ENCODE measurements around the gene ZNF236. TPM values are rescaled to one million over a fixed set of nuclear protein-coding genes. Genes with fewer than 3 reads are reported as not detected.
"Not testable (repeated sequence)": the region's sequence is repeated elsewhere in the genome, so short reads cannot be mapped to it uniquely, and the experiment has no call there.

Gene ZNF236
- polyA plus RNA-seq, 1 donor from 2014 or later, result 10.8 TPM

DNA sequence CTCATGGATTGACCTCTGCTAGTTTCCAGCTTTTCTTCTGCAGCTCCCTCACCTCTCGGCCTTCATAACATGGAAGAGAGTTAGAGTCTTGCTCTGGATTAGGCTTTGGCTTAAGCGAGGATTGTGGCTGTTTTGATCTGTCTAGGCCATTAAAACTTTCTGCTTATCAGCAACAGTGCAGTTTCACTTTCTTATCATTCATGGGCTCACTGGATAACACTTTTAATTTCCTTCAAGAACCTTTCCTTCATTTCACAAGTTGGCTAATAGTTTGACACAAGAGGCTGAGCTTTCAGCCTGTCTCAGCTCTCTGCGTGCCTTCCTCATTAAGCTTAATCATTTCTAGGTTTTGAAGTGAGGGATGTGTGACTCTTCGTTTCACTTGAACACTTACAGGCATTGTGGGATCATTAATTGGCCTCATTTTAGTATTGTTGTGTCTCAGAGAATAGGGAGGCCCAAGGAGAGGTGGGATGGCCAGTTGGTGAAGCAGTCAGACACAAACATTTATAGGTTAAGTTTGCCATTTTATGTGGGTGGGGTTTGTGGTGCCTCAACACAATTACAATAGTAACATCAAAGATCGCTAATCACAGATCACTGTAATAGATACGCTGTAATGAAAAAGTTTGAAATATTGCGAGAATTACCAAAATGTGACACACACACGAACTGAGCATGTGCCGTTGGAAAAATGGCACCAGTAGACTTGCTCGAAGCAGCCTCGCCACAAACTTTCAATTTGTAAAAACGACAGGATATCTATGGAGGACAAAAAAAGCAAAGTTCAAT lies 129.3 kb downstream of the ZNF236 start:
- Mint-ChIP-seq H3K36me3 (peaks cover 12% of the 10 kb centered on the region), H3K27ac (no peak overlapping the region), H3K9me3 (peaks cover 0 to under 1% (median 0%) of the 10 kb centered on the region in 3 donors), H3K27me3 (no peaks in the 10 kb centered on the region), H3K4me1 (peaks cover 6 to 11% (median 9%) of the 10 kb centered on the region in 3 donors), H3K4me3 (no peak overlapping the region)

DNA sequence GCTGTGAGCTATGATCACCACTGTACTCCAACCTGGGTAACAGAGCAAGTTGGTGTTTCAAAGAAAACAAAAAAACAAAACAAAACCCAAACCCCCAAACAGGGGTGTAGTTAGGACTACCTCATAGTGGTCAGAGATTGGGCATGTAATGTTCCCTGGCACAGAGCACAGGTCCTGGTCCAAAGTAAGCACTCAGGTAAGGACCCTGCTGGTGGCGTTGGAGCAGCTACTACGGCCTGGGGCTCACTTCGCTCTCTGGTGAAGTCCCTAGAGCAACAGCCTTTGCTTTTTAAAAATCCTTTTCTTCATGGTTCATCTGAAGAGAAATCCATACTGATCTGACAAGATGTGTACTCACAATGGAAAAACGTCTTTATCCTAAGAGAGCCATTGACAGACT lies 130.4 kb downstream of the ZNF236 start:
- H3K4me3 Mint-ChIP-seq, result no peak overlapping the region
- H3K4me1 Mint-ChIP-seq, result peaks cover 7 to 13% (median 9%) of the 10 kb centered on the region in 3 donors
- H3K27ac Mint-ChIP-seq, result no peak overlapping the region
- peaks cover 9% of the 10 kb centered on the region for H3K36me3 Mint-ChIP-seq
- H3K9me3 Mint-ChIP-seq, result no peaks in the 10 kb centered on the region
- no peaks in the 10 kb centered on the region for H3K27me3 Mint-ChIP-seq

DNA sequence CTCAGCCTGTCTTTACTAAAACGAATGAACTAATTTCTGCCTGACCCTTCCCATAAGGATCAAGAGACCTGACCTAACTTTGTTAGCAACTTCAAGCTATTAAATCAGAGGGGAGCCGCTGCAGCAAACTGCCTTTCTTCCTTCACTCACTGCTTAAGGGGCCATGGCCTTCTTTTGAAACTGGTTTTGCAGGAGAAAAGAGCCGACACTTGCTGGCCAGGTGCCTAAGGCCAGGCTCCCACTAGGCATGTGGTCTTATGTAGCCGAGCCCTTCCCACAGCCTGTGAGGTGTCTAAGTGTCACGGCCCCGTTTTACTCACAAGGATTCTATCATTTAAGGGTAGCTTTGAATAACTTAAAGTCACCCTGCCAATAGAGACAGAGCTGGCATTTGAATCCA lies 130.8 kb downstream of the ZNF236 start:
- H3K27me3 Mint-ChIP-seq, result no peaks in the 10 kb centered on the region
- no peak overlapping the region for H3K27ac Mint-ChIP-seq
- H3K36me3 Mint-ChIP-seq, result peaks cover 10% of the 10 kb centered on the region
- peaks cover 7 to 13% (median 9%) of the 10 kb centered on the region in 3 donors for H3K4me1 Mint-ChIP-seq
- no peaks in the 10 kb centered on the region for H3K9me3 Mint-ChIP-seq
- H3K4me3 Mint-ChIP-seq, result no peak overlapping the region

DNA sequence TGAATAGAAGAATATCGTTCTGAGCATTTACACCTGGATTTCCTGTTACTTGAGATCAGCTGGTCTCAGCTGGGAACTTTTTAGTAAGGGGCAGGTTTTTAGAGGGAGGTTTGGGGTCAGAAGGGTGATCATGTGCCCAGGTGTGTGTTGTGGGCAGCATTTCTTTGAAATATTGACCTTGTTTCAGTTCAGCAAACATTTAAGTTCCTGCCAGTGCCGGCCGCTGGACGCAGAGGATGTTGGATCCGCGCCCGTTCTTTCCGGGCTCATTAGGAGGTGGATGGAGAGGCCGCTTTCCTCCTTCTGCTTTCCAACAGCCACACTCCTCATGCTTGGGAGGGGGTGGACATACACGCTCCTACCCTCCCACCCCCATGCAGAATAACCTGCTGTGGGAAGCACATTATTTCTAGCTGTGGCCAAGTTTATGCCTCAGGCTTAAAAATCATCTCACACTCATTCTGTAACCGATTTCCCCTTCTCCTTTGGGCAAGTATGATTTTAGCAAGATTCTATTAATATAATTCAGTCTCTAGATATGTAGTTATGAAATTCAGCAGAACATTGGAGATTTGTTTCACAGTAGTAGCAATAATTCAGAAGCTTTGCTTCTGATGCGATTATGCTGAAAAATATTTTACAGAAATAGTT lies 131.4 kb downstream of the ZNF236 start:
- Mint-ChIP-seq H3K4me3 (no peak overlapping the region), H3K9me3 (no peaks in the 10 kb centered on the region), H3K27ac (no peak overlapping the region), H3K36me3 (peaks cover 10% of the 10 kb centered on the region), H3K27me3 (no peaks in the 10 kb centered on the region), H3K4me1 (peaks cover 7 to 13% (median 9%) of the 10 kb centered on the region in 3 donors)

DNA sequence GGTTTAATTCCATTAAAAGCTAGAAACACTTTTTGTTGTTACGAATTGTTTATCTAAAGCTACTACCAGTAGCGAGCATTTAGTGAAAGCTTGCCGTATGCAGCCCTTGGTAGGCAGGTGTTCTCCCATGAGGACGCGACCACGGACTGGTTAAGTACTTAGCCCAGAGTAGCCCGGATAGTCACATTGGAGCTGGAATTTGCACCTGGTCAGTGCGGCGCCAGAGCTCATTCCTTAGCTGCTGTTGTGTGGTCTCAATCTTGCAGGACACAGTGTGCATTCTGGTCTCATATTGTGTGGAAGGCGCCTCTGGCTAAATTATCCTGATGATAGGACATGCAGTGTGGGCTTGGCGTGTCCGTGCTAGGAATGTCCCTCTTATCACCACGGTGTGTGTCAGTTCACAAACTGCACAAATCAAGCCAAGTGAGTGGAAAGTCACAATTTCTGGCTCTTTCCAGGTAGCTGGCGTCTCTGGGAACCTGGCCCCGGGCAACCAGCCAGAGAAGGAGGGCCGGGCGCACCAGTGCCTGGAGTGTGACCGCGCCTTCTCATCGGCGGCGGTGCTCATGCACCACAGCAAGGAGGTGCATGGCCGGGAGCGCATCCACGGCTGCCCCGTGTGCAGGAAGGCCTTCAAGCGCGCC lies 133.3 kb downstream of the ZNF236 start:
- no peaks in the 10 kb centered on the region for H3K9me3 Mint-ChIP-seq
- peaks cover 3 to 13% (median 7%) of the 10 kb centered on the region in 3 donors for H3K4me1 Mint-ChIP-seq
- H3K4me3 Mint-ChIP-seq, result no peak overlapping the region
- H3K36me3 Mint-ChIP-seq, result peaks cover 15% of the 10 kb centered on the region
- no peaks in the 10 kb centered on the region for H3K27me3 Mint-ChIP-seq
- peak overlapping the region in 1 of 3 donors; percentile 43 for H3K27ac Mint-ChIP-seq

DNA sequence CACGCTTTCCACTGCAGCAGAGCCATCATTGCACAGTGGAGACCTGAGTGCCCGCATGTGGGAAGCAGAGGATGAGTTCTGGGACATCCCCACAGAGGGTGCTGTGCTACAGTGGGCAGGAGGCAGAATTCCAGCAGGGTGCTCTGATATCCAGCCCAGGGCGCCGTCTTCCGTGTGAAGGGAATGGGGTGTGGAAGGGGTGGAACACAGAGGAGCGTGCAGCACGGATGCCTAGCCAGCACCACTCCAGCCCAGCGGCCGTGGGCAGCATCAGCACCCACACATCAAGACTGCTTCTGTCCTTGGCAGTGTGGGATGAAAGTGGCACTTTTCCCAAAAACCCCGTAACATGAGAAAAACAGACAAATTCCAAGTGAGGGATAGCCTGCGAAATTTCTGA lies 134.3 kb downstream of the ZNF236 start:
- Mint-ChIP-seq H3K36me3 (peaks cover 13% of the 10 kb centered on the region), H3K4me3 (peak overlapping the region in 1 of 4 donors; percentile 23), H3K27me3 (no peaks in the 10 kb centered on the region), H3K9me3 (no peaks in the 10 kb centered on the region), H3K4me1 (peaks cover 2 to 10% (median 9%) of the 10 kb centered on the region in 3 donors), H3K27ac (no peak overlapping the region)

DNA sequence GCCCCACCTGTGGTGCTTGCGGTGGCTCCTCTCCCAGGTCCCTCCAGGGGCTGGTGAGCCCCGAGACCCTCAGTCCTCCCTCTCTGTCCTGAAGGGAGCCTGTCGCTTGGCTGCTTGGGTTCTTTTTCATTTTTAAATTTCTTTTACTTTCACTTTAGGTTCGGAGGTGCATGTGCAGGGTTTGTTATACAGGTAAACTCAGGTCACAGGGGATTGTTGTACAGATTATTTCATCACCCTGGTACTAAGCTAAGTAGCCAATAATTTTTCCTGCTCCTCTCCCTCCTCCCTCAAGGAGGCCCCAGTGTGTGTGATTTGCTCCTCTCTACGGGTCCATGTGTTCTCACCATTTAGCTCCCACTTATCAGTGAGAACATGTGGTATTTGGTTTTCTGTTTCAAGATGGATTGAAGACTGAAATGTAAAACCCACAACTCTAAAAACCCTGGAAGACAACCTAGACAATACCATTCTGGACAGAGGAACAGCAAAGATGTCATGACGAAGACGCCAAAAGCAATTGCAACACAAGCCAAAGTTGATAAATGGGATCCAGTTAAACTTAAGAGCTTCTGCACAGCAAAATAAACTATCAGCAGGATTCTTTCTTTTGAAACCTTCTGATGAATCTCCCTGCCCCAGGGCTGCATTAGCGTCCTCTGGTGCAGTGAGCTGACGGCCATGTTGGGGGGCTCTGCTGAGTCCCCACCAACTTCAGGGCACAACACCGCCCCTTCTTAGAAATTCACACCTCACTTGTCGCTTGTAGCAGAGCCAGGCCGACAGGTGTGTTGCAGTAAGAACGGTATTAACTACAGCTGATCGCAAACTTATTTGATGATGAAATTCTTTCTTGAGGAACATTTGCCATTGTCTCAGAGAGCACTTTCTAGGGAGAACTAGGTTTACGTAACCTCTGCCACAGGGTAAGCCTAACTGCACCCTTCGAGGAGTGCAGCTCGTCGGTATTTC lies 135.3 kb downstream of the ZNF236 start:
- peak overlapping the region in 1 of 4 donors; percentile 4 for H3K4me3 Mint-ChIP-seq
- no peaks in the 10 kb centered on the region for H3K27me3 Mint-ChIP-seq
- peaks cover 0 to 1% (median 0%) of the 10 kb centered on the region in 3 donors for H3K9me3 Mint-ChIP-seq
- peak overlapping the region in 1 of 3 donors; percentile 53 for H3K27ac Mint-ChIP-seq
- H3K36me3 Mint-ChIP-seq, result peaks cover 14% of the 10 kb centered on the region
- H3K4me1 Mint-ChIP-seq, result peaks cover 7 to 18% (median 16%) of the 10 kb centered on the region in 3 donors

DNA sequence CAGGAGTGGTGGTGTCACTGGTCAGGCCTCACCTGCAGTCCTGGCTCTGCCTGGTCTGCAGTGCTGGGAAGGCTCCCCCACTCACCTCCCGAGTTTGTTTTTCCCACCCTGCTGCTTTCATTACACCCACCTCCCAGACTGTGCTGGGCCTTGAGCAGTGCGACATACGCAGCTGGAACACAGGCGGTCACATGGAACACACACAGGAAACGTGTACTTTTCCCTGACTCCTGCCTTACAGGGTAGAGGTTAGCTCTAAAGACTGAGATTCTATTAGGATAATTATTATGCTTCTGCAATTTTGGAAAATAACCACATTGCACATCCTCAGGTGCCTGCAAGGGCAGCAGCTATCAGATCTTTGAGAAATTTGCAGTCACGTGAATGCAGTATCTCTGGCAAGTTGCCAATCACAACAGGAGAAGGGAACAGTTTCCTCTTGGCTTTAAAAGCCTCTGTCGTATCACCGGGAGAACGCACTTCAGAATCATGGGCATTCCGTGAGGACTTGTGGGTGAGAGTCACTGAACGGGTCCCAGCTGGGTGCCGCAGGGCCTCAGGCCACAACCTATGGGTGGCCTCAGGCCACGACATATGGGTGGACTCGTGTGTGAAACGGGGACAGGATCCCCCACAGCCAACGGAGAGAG lies 136.5 kb downstream of the ZNF236 start:
- H3K9me3 Mint-ChIP-seq, result peaks cover 0 to 1% (median 0%) of the 10 kb centered on the region in 3 donors
- H3K27ac Mint-ChIP-seq, result no peak overlapping the region
- no peak overlapping the region for H3K4me3 Mint-ChIP-seq
- no peaks in the 10 kb centered on the region for H3K27me3 Mint-ChIP-seq
- H3K36me3 Mint-ChIP-seq, result peaks cover 14% of the 10 kb centered on the region
- H3K4me1 Mint-ChIP-seq, result peaks cover 18 to 30% (median 27%) of the 10 kb centered on the region in 3 donors

DNA sequence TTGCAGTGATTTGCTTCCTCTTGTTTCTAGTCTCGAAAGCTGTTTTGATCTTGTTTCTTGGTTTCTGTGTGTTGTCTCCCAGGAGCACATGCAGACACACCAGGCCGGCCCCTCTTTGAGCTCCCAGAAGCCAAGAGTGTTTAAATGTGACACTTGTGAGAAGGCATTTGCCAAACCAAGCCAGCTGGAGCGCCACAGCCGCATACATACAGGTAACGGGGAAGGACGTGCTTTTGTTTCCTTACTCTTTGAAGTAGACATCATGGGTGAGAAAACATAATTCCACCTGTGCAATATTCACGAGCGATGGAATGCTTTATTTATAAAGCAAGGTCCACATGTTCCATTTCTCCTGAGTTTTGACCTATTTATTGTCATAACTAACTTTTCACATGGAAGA lies 137.2 kb downstream of the ZNF236 start:
- no peaks in the 10 kb centered on the region for H3K27me3 Mint-ChIP-seq
- H3K4me3 Mint-ChIP-seq, result no peak overlapping the region
- peaks cover 15% of the 10 kb centered on the region for H3K36me3 Mint-ChIP-seq
- H3K4me1 Mint-ChIP-seq, result peaks cover 22 to 34% (median 31%) of the 10 kb centered on the region in 3 donors
- peak overlapping the region in 2 of 3 donors; percentile 48 to 80 for H3K27ac Mint-ChIP-seq
- peaks cover 0 to 3% (median 1%) of the 10 kb centered on the region in 3 donors for H3K9me3 Mint-ChIP-seq

DNA sequence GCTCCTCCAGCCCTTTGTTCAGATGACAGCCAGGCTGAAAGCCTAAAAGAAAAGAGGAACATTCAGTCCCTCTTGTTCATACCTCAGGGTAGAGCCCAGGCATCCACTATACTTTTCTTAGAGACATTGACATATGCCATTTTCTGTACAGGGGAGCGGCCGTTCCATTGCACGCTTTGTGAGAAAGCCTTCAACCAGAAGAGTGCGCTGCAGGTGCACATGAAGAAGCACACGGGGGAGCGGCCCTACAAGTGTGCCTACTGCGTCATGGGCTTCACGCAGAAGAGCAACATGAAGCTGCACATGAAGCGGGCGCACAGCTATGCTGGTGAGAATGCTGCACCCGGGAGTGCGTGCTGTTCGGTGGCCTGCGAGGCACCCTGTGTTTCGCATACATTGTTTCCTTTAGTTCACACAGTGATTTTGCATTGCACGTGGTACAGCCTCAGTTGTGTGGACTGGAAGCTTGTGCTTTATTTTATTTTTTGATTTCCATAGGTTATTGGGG lies 138.2 kb downstream of the ZNF236 start:
- Mint-ChIP-seq H3K36me3 (peaks cover 24% of the 10 kb centered on the region), H3K27ac (peak overlapping the region in 1 of 3 donors; percentile 78), H3K9me3 (peaks cover 0 to 3% (median 1%) of the 10 kb centered on the region in 3 donors)

DNA sequence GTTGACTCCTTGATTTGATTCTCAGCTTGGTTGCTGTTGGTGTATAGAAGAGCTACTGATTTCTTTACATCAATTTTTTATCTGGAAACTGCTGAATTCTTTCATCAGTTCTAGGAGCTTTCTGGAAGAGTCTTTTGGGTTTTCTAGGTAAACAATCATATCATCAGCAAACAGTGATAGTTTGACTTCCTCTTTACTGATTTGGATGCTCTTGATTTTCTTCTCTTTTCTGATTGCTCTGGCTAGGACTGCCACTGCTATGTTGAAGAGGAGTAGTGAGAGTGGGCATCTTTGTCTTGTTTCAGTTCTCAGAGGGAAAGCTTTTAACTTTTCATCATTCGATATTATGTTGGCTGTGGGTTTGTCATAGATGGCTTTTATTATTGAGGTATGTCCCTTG lies 140.5 kb downstream of the ZNF236 start:
- Mint-ChIP-seq H3K9me3 (peaks cover 0 to 3% (median 1%) of the 10 kb centered on the region in 3 donors), H3K4me1 (peaks cover 22 to 30% (median 29%) of the 10 kb centered on the region in 3 donors), H3K27ac (peak overlapping the region in 1 of 3 donors; percentile 65), H3K36me3 (peaks cover 25% of the 10 kb centered on the region), H3K4me3 (peak overlapping the region; percentile 61 to 94 (median 70)), H3K27me3 (no peaks in the 10 kb centered on the region)

More for the DNA sequence above, 138.2 kb downstream of the ZNF236 start:
- peaks cover 22 to 34% (median 31%) of the 10 kb centered on the region in 3 donors for H3K4me1 Mint-ChIP-seq
- H3K4me3 Mint-ChIP-seq, result peak overlapping the region in 1 of 4 donors; percentile 40
- H3K27me3 Mint-ChIP-seq, result no peaks in the 10 kb centered on the region

DNA sequence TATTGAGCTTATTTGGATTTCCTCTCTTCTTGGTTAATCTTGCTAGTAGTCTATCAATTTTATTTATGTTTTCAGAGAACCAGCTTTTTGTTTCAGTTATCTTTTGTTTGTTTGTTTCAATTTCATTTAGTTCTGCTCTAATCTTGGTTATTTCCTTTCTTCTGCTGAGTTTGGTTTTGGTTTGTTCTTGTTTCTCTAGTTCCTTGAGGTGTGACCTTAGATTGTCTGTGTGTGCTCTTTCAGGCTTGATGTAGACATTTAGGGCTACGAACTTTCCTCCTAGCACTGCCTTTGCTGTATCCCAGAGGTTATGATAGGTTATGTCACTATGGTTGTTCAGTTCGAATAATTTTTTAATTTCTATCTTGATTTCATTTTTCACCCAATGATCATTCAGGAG lies 141.6 kb downstream of the ZNF236 start:
- peaks cover 25% of the 10 kb centered on the region for H3K36me3 Mint-ChIP-seq
- H3K4me1 Mint-ChIP-seq, result peaks cover 22 to 30% (median 29%) of the 10 kb centered on the region in 3 donors
- H3K27me3 Mint-ChIP-seq, result no peaks in the 10 kb centered on the region
- peak overlapping the region; percentile 61 to 94 (median 70) for H3K4me3 Mint-ChIP-seq
- peak overlapping the region in 1 of 3 donors; percentile 73 for H3K27ac Mint-ChIP-seq
- peaks cover 0 to 3% (median 1%) of the 10 kb centered on the region in 3 donors for H3K9me3 Mint-ChIP-seq

DNA sequence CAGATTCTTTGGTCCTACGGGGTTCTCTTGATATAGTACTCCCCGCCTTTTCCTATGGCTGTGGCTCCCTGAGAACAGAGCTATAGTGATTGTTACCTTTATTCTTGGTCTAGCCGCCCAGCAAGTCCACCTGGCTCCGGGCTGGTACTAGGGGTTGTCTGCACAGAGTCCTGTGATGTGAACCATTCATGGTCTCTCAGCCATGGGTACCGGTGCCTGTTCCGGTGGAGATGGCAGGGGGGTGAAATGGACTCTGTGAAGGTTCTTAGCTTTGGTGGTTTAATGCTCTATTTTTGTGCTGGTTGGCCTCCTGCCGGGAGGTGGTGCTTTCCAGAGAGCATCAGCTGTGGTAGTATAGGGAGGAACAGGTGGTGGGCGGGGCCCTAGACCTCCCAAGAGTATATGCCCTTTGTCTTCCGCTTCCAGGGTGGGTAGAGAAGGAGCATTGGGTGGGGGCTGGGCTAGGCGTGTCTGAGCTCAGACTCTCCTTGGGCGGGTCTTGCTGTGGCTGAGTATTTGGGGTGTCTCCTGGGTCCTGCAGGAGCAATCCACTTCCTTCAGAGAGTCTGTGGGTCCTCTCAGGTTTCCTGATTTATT lies 143.3 kb downstream of the ZNF236 start:
- peaks cover 20% of the 10 kb centered on the region for H3K36me3 Mint-ChIP-seq
- H3K27ac Mint-ChIP-seq, H3K4me3 Mint-ChIP-seq, H3K9me3 Mint-ChIP-seq, H3K27me3 Mint-ChIP-seq: not testable (repeated sequence)
- peaks cover 22 to 31% (median 30%) of the 10 kb centered on the region in 3 donors for H3K4me1 Mint-ChIP-seq

Measured in IgD-negative memory B cell (primary cell).